Activated CD4-positive, alpha-beta T cell treated with anti-CD3 and anti-CD28 coated beads, Interleukin-2, Interleukin-6, amounts not matched to agents 100 ng/mL and 50 ng/mL, durations not matched to agents 16 hours and 8 hours (primary cell): Measurements from ENCODE around the gene C19orf67.

ENCODE experiments used
- DNase-seq: peaks from one replicate; pipeline ENCODE4 v3.0.0-alpha.2; 2020

The C19orf67 gene

DNA sequence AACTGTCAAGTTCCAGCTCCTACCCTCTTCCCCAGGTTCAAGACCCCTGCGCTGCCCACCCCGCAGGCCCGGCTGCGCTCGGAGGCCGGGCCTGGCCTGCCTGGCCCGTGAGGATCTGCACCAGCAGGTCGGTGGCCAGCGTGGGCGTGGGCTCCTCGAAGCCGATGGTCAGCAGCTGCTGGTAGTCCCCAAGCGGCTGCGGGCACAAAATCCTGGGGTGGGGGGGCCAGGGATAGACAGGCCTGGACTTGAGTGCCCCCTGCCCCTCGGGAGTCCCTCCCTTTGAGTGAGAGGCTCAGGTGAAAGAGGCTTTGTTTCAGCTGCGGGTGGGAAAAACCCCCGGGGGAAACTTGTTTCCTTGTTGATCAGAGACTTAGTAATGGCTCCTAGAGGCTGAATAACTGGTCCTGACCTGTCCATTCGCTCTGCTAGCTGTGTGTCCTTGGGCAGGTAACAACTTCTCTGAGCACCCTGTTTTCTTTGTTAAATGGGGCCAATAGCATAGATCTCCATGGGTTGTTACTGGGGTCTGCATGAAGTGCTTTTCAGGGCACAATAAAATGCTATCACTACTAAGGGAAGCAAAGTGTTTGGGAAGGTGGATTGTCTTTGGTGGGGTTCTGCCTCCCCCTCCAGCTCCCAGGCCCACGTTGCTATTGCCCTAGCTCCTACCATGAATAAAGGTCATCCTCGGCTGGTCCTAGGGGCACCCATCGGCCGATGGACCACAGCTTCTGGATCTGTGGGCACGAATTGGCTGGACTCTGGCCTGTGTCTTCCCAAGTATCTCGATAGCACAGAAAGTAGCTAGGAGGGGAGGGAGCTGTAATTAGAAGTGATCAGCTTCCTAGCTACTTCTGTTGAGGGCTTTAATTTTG, 3.5 kb downstream of the C19orf67 start:
- DNase-seq = peak; percentile 31

DNA sequence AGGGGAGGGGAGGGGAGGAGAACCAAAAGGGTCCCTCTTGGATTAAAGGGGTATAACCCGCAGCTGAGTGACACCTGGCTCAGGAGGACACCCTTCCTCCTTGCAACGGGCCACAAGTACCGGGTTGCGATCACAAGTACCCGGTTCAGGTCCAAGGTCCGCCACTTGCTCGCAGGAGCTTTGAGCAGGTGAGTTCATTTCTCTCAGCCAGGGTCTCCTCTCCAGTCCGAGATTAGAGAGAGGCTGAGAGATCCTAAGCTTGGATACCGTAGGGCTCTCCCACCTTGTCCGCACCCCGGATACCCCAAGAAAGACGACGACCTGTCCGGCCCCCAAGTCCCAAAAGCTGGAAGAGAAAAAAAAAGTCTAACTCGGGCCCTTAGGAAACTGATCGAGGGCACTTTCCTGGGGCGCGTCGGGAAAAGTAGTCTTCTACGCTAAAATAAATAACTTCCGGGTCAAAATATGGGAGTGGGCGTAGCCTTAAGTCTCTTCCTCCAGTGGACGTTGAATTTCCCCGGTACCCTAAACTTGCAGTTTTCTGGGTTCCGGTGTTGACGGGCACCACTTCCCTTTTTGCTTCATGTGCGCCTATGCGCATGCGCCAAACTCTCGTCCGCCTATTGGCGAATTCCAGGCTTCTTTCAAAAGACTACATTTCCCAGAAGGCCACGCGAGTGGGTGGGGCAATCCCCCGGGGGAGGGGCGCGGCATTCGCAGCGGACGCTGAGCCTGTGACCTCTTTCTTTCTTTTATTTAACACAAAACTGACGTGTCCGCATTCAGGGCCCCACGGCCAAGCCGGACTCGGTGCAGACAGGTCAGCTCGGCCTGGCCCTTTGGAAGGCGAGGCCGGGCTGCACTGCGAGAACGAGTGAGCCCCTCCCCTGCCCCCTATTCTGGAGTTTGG, 4.4 kb downstream of the C19orf67 start:
- DNase-seq = peak; percentile 100

DNA sequence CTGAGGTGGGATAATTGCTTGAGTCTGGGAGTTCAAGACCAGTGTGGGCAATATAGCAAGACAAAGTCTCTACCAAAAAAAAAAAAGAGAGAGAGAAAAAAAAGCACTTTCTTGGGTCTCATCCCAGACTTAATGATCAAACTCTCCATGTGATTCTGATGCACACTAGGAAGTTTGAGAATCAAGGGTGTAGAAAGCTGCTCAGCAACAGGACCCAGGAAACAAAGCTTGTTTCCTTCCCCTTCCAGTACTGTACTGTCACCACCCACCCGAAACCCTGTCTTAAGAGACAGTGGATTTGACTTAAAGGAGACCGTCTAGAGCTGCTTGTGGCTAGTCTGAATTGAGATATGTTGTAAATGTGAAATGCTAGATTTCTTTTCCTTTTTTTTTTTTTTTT, 7.2 kb downstream of the C19orf67 start:
- no peak for DNase-seq

DNA sequence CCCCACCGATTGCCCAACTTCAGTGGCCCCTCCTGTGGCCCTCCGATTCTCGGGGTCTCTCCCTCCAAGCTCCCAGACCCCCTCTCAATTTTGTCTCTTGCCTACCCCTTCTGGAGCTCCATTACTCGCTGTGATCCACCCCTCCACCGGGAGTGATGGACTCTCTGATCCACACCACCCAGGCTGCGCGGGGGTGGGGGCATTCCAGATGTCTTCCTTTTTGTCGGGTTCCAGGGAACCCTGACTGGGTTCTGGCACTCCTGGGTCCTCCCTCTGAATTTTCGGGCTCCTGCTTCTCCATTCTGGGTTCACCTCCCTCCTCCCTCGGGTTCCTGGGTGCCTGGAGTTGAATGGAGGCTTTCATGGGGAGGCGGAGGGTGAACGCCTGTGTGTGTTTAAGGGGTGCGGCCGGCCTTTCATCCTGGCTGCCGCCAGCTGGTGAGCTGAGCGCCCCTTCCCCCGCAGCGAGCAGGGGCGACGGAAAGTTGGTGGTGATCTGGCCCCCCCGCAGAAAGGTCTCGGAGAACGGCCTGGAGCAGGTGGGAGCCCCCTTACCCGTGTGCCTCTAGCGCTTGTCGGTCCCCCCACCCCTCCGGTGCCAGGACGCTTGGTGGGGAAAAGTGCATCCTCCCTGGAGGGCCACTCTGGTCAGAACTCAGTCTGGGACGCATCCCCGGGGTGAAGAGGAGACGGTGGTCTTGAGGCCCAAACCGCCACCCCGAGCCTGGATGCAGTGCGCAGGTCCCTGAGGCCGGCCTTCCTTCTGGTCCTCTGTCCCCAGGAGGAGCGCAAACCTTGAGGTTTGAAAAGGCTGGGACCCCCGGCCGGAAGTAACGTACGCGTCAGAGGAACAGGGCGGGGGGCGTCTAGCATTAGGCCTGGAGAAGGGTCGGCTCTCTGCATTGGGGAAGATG, 11.4 kb downstream of the C19orf67 start:
- DNase-seq = peak; percentile 38

DNA sequence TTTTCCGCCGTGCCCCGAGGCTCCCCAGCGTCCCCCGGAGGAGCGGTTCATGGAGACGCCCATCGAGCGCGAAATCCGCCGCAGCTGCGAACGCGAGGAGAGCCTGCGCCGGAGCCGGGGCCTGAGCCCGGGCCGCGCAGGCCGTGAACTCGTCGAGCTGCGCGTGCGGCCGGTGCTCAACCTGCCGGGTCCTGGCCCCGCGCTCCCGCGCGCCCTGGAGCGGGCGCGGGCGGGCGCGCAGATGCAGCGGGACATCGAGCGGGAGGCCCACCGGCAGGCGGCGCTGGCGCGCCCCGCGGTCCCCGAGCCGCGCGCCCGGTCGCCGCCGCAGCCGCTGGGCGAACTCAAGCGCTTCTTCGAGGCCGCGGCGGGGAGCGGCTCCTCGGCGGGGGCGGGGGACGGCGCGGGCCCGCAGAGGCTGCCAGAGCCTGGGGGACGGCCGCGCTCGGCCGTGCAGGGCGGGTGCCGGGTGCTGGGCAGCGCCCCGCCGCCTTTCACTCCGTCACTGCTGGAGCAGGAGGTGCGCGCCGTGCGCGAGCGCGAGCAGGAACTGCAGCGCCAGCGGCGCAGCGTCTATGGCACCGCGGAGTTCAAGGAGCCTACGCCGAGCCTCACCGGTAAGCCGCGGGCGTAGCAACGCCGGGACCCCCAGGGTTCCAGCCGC, 12.2 kb downstream of the C19orf67 start:
- peak; percentile 84 for DNase-seq

DNA sequence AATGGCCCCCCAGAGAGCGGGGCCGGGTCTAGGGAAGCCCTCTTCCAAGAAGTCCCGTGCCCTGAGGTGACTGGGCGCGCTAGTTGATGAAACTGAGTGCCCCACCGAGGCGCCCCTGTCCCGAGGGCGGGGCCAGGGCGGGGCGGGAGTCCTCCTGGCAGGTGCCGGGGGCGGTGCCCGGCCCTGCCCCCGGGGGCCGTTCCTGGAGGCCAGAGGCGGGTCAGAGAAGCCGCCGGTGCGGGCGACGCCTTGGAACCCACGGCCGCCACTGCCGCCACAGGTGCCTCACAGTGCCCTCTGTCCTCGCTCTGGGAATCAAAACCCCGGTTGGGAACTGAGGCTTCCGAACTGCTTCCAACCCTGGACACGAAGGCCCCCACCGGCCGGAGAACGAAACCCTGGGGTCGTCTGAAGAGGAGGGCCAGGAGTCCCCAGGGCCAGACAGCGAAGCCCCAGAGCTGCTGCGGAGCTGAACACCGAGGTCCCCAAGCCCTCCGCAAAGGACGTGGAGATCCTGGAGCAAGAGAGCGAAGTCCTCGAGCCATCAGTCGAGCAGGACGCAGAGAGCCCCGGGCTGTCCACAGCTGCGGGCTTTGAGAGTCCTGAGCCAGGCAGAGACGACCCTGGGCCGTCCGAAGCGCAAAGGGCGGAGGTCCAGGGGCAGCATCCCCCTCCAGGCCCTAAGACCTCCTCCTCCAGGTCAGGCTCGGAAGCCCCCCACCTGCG, 12.9 kb downstream of the C19orf67 start, which contains the start of gene MISP3:
Gene MISP3, plus strand, starts transcription at position 252 of the 726 bp plus-strand sequence. CDS start 524 bp downstream, outside the sequence.
- peak; percentile 52 for DNase-seq

DNA sequence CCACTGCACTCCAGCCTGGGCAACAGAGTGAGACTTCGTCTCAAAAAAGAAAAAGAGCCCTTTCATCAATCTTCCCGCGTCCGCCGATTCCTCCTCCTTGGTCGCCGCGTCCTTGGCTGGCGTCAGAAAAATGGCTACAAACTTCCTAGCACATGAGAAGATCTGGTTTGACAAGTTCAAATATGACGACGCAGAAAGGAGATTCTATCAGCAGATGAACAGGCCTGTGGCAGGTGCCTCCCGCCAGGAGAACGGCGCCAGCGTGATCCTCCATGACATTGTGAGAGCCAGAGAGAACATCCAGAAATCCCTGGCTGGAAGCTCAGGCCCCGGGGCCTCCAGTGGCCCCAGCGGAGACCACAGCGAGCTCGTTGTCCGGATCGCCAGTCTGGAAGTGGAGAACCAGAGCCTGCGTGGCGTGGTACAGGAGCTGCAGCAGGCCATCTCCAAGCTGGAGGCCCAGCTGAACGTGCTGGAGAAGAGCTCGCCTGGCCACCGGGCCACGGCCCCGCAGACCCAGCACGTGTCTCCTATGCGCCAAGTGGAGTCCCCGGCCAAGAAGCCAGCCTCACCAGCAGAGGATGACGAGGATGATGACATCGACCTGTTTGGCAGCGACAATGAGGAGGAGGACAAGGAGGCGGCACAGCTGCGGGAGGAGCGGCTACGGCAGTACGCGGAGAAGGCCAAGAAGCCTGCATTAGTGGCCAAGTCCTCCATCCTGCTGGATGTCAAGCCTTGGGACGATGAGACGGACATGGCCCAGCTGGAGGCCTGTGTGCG, 15.1 kb downstream of the C19orf67 start:
- no peak for DNase-seq

DNA sequence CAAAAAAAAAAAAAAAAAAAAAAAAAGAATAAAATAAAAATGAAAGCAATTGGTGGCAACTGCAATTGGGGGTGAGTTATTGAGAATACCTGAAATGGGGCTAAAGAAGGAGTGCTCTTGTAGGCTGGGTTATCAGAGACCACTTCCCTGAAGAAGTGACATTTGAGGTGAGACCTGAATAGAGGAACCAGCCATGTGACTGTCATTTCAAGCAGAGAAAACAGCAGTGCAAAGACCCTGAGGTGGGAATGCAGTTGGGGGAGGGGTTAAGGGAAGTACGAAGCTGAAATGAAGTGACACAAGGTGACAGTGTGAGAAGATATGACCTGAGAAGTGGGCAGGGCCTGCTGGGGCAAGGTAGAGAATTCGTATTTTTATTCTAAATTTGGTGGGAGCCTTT, 19.4 kb downstream of the C19orf67 start:
- DNase-seq = no peak

DNA sequence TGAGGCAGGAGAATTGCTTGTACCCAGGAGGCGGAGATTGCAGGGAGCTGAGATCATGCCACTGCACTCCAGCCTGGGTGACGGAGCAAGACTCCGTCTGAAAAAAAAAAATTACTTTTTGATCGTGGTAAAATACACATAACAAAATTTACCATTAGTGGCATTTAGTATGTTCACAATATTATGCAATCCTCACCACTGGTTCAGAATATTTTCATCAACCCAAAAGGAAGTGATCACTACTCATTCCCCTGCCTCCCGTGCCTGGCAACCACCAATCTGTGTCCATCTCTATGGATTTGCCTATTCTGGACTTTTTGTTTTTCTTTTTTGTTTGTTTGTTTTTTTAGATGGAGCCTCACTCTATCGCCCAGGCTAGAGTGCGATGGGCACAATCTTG, 22.5 kb downstream of the C19orf67 start:
- no peak for DNase-seq

DNA sequence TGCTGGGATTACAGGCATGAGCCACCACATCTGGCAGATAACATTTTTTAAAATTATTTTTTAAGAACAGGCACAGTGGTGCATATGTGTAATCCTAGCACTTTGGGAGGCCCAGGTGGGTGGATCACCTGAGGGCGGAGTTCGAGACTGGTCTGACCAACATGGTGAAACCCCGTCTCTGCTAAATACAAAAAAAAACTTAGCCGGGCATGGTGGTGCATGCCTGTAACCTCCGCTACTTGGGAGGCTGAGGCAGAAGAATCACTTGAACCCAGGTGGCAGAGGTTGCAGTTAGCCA, 23.1 kb downstream of the C19orf67 start:
- DNase-seq = no peak

DNA sequence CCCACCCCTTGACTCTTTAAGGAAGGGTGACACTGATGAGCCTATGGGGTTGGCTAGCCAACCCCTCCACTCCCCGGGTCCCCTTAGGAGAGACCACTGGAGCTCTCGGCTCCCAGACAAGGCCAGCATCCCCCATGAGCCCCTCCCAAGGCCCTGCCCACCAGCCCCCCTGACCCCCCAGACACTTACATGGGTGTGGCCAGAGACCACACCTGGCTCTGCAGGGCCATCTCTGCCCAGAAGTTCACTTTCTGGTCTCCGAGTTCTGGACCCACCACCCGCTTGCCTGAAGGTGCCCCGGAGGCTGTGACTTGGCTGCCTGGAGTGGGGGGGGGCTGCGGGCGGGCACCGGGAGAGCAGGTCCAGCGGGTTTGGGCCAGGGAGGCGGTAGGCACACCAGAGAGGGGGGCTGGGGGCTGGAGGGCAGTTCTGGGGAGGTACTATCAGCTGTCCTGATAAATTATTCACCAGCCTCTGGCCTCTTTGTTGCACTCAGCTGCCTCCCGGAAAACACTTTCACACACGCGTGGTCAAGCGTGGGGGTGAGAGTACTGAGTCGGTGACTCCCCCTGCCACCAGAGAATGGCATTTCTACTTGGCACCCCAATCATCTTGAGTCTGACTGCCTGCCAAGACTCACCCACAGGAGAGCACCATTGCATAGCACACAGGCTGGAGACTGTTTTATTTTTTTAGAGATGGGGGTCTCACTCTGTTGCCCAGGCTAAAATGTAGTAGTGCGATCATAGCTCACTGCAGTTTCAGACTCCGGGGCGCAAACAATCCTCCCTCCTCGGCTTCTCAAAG, 23.6 kb downstream of the C19orf67 start, which contains the start of gene PALM3:
Gene PALM3, minus strand, starts transcription at position 326 of the 807 bp plus-strand sequence. Its CDS starts 96 bp downstream, at position 230.
- DNase-seq = no peak

DNA sequence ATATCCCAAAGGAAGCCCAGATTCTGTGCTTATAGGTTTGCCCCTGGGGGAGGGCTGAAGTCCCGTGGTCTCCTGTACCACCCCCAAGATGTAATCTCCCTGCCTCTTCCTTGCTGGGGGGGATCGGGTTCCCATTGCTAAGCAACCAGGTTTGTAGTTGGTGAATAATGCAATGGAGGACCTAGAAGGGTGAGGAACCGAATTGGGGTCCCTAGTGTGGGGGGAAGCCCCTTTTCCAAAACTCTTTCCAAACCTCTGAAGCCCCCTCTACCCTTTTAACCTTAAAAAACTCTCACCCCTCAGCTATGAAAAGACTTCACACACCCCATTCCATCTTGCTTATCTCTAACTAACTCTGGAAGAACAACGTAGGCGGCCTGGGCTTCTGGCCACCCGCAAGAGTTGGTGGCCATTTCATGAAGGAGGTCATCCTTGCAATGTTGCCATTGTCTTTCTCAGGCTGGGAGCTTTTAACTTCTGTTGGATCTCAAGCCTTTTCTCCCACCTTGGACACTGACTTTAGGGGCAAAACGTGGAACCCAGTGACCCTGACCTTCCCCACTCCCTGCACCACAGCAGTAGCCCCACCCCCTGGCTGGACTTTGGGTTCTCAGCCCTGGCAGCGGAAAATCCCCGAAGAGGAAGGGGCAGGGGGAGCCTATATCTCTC, 24.4 kb downstream of the C19orf67 start:
- DNase-seq = no peak

DNA sequence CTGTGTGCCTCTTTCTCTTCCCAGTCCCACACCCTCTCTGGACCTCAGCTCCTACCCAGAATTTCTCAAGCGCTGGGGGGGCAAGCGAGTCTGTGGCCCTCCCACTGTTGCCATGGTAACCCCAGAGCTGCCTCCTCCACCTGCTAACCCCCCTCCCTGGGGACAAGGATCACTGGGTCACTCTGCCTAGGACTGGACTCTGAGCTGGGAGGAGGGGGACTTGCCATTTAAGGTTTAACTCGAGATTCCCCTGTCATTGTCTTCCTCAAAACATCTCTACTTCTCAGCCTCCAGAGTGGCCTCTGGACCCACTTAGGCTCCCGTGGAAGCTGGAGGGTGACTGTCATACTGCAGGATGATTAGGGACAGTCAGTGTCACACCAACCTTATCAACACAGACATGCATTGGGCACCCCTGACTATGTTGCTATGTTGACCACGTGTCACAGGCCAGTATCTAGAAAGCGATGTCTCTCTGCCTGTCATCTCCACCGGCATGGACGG, 25.9 kb downstream of the C19orf67 start:
- DNase-seq = no peak

DNA sequence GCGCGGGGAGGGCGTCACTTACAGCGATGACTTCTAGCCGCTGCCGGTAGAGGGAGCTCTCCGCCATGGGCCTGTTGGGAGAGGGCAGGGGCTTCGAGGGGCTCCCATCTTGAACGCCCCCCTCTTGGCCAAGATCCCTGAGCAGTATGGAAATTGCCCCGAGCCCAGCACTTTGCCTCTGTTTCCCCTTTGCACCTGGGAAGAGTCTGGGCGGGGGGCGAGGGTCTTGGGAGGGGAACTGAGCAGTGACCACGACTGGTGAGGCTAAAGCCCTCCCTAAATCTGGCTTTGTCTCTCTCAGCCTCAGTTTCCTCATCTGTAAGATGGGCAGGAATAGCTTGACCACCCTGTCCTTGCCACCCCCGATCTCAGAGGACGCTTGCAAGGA, 26.5 kb downstream of the C19orf67 start:
- DNase-seq = peak; percentile 60

DNA sequence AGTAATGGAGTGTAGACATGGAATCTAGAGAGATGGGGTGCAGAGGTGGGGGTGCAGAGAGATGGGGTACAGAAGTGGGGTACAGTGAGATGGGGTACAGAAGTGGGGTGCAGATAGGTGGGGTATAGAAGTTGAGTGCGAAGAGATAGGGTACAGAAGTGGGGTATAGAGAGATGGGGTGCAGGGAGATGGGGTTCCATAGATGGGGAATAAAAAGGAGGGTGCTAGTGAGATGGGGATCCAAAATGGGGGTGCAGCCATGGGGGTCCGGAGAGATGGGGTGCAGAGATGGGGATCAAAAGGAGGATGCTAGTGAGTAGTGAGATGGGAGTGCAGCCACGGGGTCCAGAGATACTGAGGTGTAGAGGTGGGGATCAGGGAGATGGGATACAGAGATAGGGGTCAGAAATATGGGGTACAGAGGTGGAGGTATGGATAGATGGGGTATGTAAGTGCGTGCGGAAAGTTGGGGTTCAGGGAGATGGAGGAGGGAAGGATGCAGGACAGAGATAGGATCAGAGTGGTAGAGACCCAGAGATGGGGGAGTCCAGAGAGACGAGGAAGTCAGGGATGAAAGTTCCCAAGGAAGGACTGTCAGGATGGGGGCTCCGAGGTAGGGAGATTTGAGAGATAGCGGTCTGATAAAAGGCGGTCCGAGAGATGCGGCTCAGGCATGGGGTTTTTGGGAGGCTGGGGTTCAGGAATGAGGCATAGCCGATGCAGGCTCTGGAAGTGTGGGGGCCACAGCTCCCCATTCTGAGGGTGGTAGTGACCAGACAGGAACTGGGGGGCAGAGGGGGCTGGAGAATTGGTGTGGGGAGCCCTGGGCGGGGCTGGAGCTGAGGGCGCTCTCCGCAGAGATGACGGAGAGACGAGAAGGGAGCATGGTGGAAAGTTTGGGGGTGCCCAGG, 27.1 kb downstream of the C19orf67 start:
- no peak for DNase-seq

DNA sequence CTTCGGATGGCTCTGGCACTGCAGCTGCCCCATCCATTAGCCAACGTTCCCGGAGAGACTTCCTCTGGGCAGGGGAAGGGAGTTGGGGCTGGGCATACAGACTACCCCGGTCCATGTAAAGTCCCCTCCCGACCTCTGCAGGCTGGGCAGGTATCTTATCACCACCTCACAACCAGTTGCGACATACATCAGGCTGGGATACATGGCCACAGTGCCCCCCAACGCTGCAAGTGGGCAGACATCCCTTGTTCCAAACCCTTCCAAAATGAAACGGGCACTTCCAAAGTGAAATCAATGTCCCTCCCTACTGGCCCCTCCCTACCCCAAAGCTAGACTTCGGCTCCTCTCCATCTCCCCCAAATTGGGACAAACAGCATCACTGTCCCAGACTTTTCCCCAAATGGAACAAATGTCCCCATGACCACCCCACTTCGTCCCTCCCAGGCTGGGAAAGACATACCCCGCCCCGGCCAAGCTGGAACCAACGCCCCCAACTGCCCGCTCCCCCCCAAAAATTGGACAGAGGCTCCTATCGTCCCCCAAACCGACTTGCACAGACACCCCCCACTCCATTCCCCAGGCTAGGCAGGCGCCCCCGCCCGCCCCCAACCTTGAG, 28.7 kb downstream of the C19orf67 start:
- DNase-seq = no peak

DNA sequence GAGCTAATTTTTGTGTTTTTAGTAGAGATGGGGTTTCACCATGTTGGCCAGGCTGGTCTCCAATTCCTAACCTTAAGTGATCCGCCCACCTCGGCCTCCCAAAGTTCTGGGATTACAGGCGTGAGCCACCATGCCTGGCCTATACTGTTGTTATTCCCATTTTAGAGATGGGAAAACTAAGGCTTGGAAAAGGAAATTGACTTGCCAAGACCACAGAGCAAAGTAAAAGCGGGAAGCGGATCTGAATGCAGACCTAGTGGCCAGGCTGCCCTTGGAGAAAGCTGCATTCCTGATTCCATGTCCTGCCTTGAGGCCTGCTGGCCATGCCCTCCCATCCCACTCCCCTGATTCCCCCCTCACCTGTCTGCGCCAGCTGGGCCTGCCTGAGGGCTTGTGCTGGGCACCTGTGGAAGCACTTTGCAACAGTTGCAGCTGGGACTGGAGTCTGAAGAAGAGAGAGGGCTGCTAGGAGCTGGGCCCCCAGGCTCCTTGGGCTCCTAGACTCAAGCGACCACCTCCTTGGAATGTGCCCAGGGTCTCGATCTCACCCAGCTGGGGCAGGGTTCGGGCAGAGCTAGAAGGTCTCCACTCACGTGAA, 29.4 kb downstream of the C19orf67 start:
- no peak for DNase-seq
